HepG2 (cell line): ENCODE results near the gene NSMF. TPM values are rescaled to one million over a fixed set of nuclear protein-coding genes. Genes with fewer than 3 reads are reported as not detected.

Experiments
- ATAC-seq: fragments of 200-7000 bp; cut with Tn5 transposase; 3 replicates; pipeline ENCODE4 v1.9.1; 2020; ENCODE audit warnings: mild to moderate bottlenecking, moderate library complexity
- BruUV-seq: library from RNA; stranded (reverse); fragments of 400-500 nt; replicated peaks from 2 replicates; lab custom pipeline; 2021; lab: Mats Ljungman, UMichigan
- CTCF ChIA-PET: fragments of 300-600 bp; formaldehyde crosslinking; extraction: SDS; loops from one replicate; lab custom pipeline; 2021; ENCODE audit warnings: low total read pairs, inconsistent platforms, low intra/inter-chr PET ratio; lab: Yijun Ruan, JAX
- POLR2A ChIA-PET: fragments of 350-600 bp; sonication (Branson Sonifier 250); formaldehyde crosslinking; loops from one replicate; lab custom pipeline; 2020; ENCODE audit warnings: antibody characterized with exemption, inconsistent platforms; lab: Yijun Ruan, JAX
- DNase-seq: peaks from one replicate; pipeline ENCODE4 v3.0.0-alpha.2; 2015; ENCODE audit warnings: low spot score
- FAIRE-seq: peaks from 3 replicates; lab custom pipeline; 2011; peaks lifted over from hg19 to GRCh38; lab: Jason Lieb, UNC
- H2AFZ ChIP-seq: one replicate; pipeline ENCODE4 v1.6.1; 2011; ENCODE audit warnings: low read length, inconsistent platforms
- H3K27ac ChIP-seq: fragments of 300-600 bp; 3 replicates; pipeline ENCODE4 v1.8.0; 2011; ENCODE audit warnings: mixed run types, mild to moderate bottlenecking, mixed read lengths, low read length, inconsistent platforms; ENCODE audit not compliant: insufficient read depth; ENCODE audit errors: extremely low read length
- H3K27me3 ChIP-seq, 2 experiments: fragments of 200-600 bp in 1 of 2; 2 replicates in 1 of 2; 3 replicates in 1 of 2; pipeline versions ENCODE4 v1.6.0 to v1.8.0; 2011; ENCODE audit warnings: low read length in 2 of 2, mild to moderate bottlenecking in 2 of 2, moderate library complexity in 2 of 2, inconsistent platforms in 1 of 2; ENCODE audit not compliant: insufficient read depth in 2 of 2, control insufficient read depth in 1 of 2
- H3K36me3 ChIP-seq, 2 experiments: fragments of 200-600 bp in 1 of 2; replicated peaks in 1 of 2; 2 replicates in 1 of 2; 3 replicates in 1 of 2; pipeline versions ENCODE4 v1.5.1 to v1.8.0; 2011; ENCODE audit warnings: low read length in 2 of 2, inconsistent platforms in 1 of 2; ENCODE audit not compliant: insufficient read depth in 2 of 2, control insufficient read depth in 1 of 2
- H3K4me1 ChIP-seq: 2 replicates; pipeline ENCODE4 v1.5.1; 2012; ENCODE audit warnings: low read length, inconsistent platforms; ENCODE audit not compliant: insufficient read depth
- H3K4me2 ChIP-seq: 2 replicates; pipeline ENCODE4 v1.6.0; 2011; ENCODE audit warnings: low read depth, low read length, inconsistent platforms
- H3K4me3 ChIP-seq, 3 experiments: fragments of 200-600 bp in 1 of 3; sonication (generic), shearing (Covaris generic) in 1 of 3; replicated peaks in 1 of 3; 2 replicates each; pipeline ENCODE4 v1.5.1; 2011 to 2016; ENCODE audit warnings: low read length in 3 of 3, inconsistent platforms in 2 of 3, low read depth in 2 of 3, mild to moderate bottlenecking in 2 of 3, control low read depth in 1 of 3, mixed read lengths in 1 of 3; ENCODE audit not compliant: insufficient read depth in 1 of 3
- H3K79me2 ChIP-seq: one replicate; pipeline ENCODE4 v1.6.1; 2011; ENCODE audit warnings: low read length, inconsistent platforms; ENCODE audit not compliant: insufficient read depth
- H3K9ac ChIP-seq: 2 replicates; pipeline ENCODE4 v1.6.0; 2011; ENCODE audit warnings: mild to moderate bottlenecking, low read depth, low read length, inconsistent platforms; ENCODE audit not compliant: insufficient read depth
- H3K9me3 ChIP-seq: 2 replicates; pipeline ENCODE4 v1.5.1; 2012; ENCODE audit warnings: mild to moderate bottlenecking, low read length
- H4K20me1 ChIP-seq: 2 replicates; pipeline ENCODE4 v1.6.0; 2011; ENCODE audit warnings: inconsistent platforms, mild to moderate bottlenecking, low read length, moderate library complexity; ENCODE audit not compliant: insufficient read depth
- ARNT ChIP-seq: fragments of 450-650 bp; IDR thresholded peaks from 2 replicates; pipeline ENCODE4 v1.6.1; 2017
- ATF7-NPFF ChIP-seq: sonication (generic); formaldehyde crosslinking; IDR thresholded peaks from 2 replicates; pipeline ENCODE4 v1.8.1; 2023; ENCODE audit warnings: mild to moderate bottlenecking, low read depth, missing genetic modification reagents, moderate library complexity
- CHCHD3 ChIP-seq: sonication (generic); formaldehyde crosslinking; IDR thresholded peaks from 2 replicates; pipeline ENCODE4 v1.8.0; 2022; ENCODE audit warnings: mild to moderate bottlenecking, missing genetic modification reagents, moderate library complexity
- CREB1 ChIP-seq, 2 experiments: fragments of 450-650 bp in 1 of 2; IDR thresholded peaks; 2 replicates each; pipeline ENCODE4 v1.6.1; 2016 to 2017; ENCODE audit warnings: control low read depth in 1 of 2, mild to moderate bottlenecking in 1 of 2, missing compliant biosample characterization in 1 of 2, missing genetic modification characterization in 1 of 2
- DNMT1 ChIP-seq: sonication (generic); formaldehyde crosslinking; IDR thresholded peaks from 2 replicates; pipeline ENCODE4 v1.5.1; 2020; ENCODE audit warnings: mild to moderate bottlenecking, missing genetic modification reagents
- FOXK2 ChIP-seq: fragments of 450-650 bp; IDR thresholded peaks from 2 replicates; pipeline ENCODE4 v1.6.1; 2016
- KAT8 ChIP-seq: IDR thresholded peaks from 2 replicates; pipeline ENCODE4 v1.6.1; 2016; ENCODE audit warnings: missing genetic modification reagents, missing compliant biosample characterization
- PPARG ChIP-seq: conservative IDR thresholded peaks from 2 replicates; pipeline ENCODE4 v1.6.1; 2016; ENCODE audit warnings: missing biosample characterization, missing genetic modification reagents
- RARG ChIP-seq: sonication (generic); formaldehyde crosslinking; IDR thresholded peaks from 2 replicates; pipeline ENCODE4 v1.4.0; 2020; ENCODE audit warnings: low read depth, mild to moderate bottlenecking, missing genetic modification reagents
- SNAPC2 ChIP-seq: sonication (generic); formaldehyde crosslinking; IDR thresholded peaks from 2 replicates; pipeline ENCODE4 v1.8.1; 2022; ENCODE audit warnings: mild to moderate bottlenecking, missing genetic modification reagents
- SRSF4 ChIP-seq: fragments of 200-400 bp; formaldehyde crosslinking; IDR thresholded peaks from one replicate; pipeline ENCODE4 v1.6.1; 2018; ENCODE audit warnings: mild to moderate bottlenecking, low read depth, low read length, moderate library complexity; ENCODE audit not compliant: poor library complexity, severe bottlenecking
- ZBTB3 ChIP-seq: sonication (generic); formaldehyde crosslinking; IDR thresholded peaks from 2 replicates; pipeline ENCODE4 v1.4.0; 2020; ENCODE audit warnings: low read depth, mild to moderate bottlenecking, moderate library complexity, missing genetic modification reagents, borderline replicate concordance
- ZBTB7A ChIP-seq: sonication (generic); formaldehyde crosslinking; IDR thresholded peaks from 2 replicates; pipeline ENCODE4 v1.8.0; 2022; ENCODE audit warnings: mild to moderate bottlenecking, missing genetic modification reagents
- ZFP36L2 ChIP-seq: sonication (generic); formaldehyde crosslinking; IDR thresholded peaks from 2 replicates; pipeline ENCODE4 v1.4.0; 2020; ENCODE audit warnings: missing genetic modification reagents
- ZFP82 ChIP-seq: sonication (generic); formaldehyde crosslinking; IDR thresholded peaks from 2 replicates; pipeline ENCODE4 v1.5.1; 2020; ENCODE audit warnings: mild to moderate bottlenecking, missing genetic modification reagents, borderline replicate concordance
- ZNF12 ChIP-seq: sonication (generic); formaldehyde crosslinking; IDR thresholded peaks from 2 replicates; pipeline ENCODE4 v1.5.0; 2020; ENCODE audit warnings: missing genetic modification reagents
- ZNF34 ChIP-seq: sonication (generic); formaldehyde crosslinking; IDR thresholded peaks from 2 replicates; pipeline ENCODE4 v1.4.0; 2020; ENCODE audit warnings: mild to moderate bottlenecking, missing genetic modification reagents, borderline replicate concordance
- ZNF382 ChIP-seq: sonication (generic); formaldehyde crosslinking; IDR thresholded peaks from 2 replicates; pipeline ENCODE4 v1.5.0; 2020; ENCODE audit warnings: missing genetic modification reagents, mild to moderate bottlenecking, borderline replicate concordance
- ZNF607 ChIP-seq: sonication (generic); formaldehyde crosslinking; IDR thresholded peaks from 2 replicates; pipeline ENCODE4 v1.5.1; 2020; ENCODE audit warnings: missing genetic modification reagents, mild to moderate bottlenecking, borderline replicate concordance
- ZNF670 ChIP-seq: sonication (generic); formaldehyde crosslinking; IDR thresholded peaks from 2 replicates; pipeline ENCODE4 v1.8.0; 2022; ENCODE audit warnings: mild to moderate bottlenecking, missing genetic modification reagents, borderline replicate concordance
- ZNF7 ChIP-seq: IDR thresholded peaks from 2 replicates; pipeline ENCODE4 v1.6.1; 2016; ENCODE audit warnings: missing biosample characterization, missing genetic modification reagents
- ZNF879 ChIP-seq: sonication (generic); formaldehyde crosslinking; IDR thresholded peaks from 2 replicates; pipeline ENCODE4 v1.8.1; 2023; ENCODE audit warnings: missing genetic modification reagents
- WGBS: methylation state at CpG from one replicate; pipeline ENCODE4 v1.1.6; 2017; ENCODE audit warnings: low lambda C conversion rate; 5-methylcytosine and 5-hydroxymethylcytosine counted together
- in situ Hi-C: cut with HindIII; loops from 2 replicates; pipeline ENCODE4 v1.10.0; 2017; ENCODE audit warnings: low pct_unique_long_range_greater_than_20kb; ENCODE audit not compliant: extremely low pct_ligation_motif_present
- intact Hi-C: fragments of 100-400 bp; cut with micrococcal nuclease; formaldehyde crosslinking; loops from one replicate; pipeline ENCODE4 v1.10.0; 2022; ENCODE audit not compliant: unreplicated experiment
- polyA plus RNA-seq, 8 experiments: library from polyadenylated mRNA; depleted of rRNA in 3 of 8; stranded (reverse) in 7 of 8; unstranded in 1 of 8; fragments of >200 nt; fragmentation: Illumina TruSeq in 4 of 8; extraction: Trizol in 4 of 8; gene quantifications; 2 replicates each; pipeline versions ENCODE4 v1.2.1 to v1.2.3, GENCODE V29; 2011 to 2016; ENCODE audit warnings: low read depth in 4 of 8, missing spikeins in 1 of 8, mixed read lengths in 1 of 8; ENCODE audit not compliant: insufficient read depth in 1 of 8
- total RNA-seq, 5 experiments: library from RNA; depleted of rRNA; stranded (reverse); fragments of >200 nt; fragmentation: Illumina TruSeq; extraction: Trizol; gene quantifications; 2 replicates each; pipeline ENCODE4 v1.2.3, GENCODE V29; 2016; ENCODE audit warnings: low read depth in 1 of 5
- TF ChIP-seq, protein P1 (sequence below): IDR thresholded peaks from 2 replicates; pipeline ENCODE4 v1.6.1; 2016; ENCODE audit warnings: missing genetic modification reagents, missing compliant biosample characterization
- TF ChIP-seq, protein P2 (sequence below): sonication (generic); formaldehyde crosslinking; IDR thresholded peaks from 2 replicates; pipeline ENCODE4 v1.4.0; 2020; ENCODE audit warnings: mild to moderate bottlenecking, missing genetic modification reagents

NSMF gene
- total and polyA plus RNA-seq, 2 of the 13 experiments (the other 11 are each of a cell fraction or from before 2014, with no cell fraction given): 44.3 to 183 TPM

- H3K79me2 ChIP-seq: peaks cover 31% of the 10 kb centered on the region
- no CpG with 5 or more reads among the region's 24 CpGs for WGBS
- peak overlapping the region; percentile 99 for H3K27ac ChIP-seq
- ChIA-PET CTCF (no interaction called here), POLR2A (interaction anchor here (0.6 to 1.3 kb wide), 7 partner anchors 9 to 177 kb away, joined by 3 to 9 read pairs (median 4); partner anchors contain the start of genes ENTPD8 and TOR4A)
- peak overlapping the region; percentile 70 for H3K9ac ChIP-seq
- peaks cover 12 to 45% of the 10 kb centered on the region in 2 experiments for H3K36me3 ChIP-seq
- no peaks in the 10 kb centered on the region for H3K27me3 ChIP-seq
- no TSS peak for BruUV-seq
- peaks cover 64% of the 10 kb centered on the region for H3K4me1 ChIP-seq
- peaks cover 14% of the 10 kb centered on the region; the same call in 1 of the 2 replicates for H4K20me1 ChIP-seq
- DNase-seq (no peak), FAIRE-seq (no peak), ATAC-seq (peak; percentile 47)
- H2AFZ ChIP-seq: no peak overlapping the region
- intact Hi-C loops (no loop called here), in situ Hi-C loops (no loop called here)
- no peaks in the 10 kb centered on the region for H3K9me3 ChIP-seq
- peak overlapping the region; percentile 96 for H3K4me2 ChIP-seq
- H3K4me3 ChIP-seq: peak overlapping the region in 2 of 3 experiments; percentile 32 to 95; a peak in 4 of 6 replicates
- TF ChIP-seq ZNF879 (0 out of 2 replicates have a peak, but pooled peaks have one; percentile 1), ZFP82 (CRISPR knock-in tag) (0 out of 2 replicates have a peak, but pooled peaks have one; percentile 78), PPARG (no peak), ZFP36L2 (no peak), ZBTB3 (CRISPR knock-in tag) (0 out of 2 replicates have a peak, but pooled peaks have one; percentile 38), ARNT (no peak), CHCHD3 (CRISPR knock-in tag) (0 out of 2 replicates have a peak, but pooled peaks have one; percentile 51), ZNF34 (0 out of 2 replicates have a peak, but pooled peaks have one; percentile 10), SRSF4 (no peak), FOXK2 (no peak), KAT8 (CRISPR knock-in tag) (no peak), ATF7-NPFF (peak; percentile 18; the same call in 1 of the 2 replicates), CREB1 (IDR thresholded peaks at IDR 0.05) (no peak), CREB1 (CRISPR knock-in tag; IDR thresholded peaks at IDR 0.05) (no peak), SNAPC2 (no peak), ZNF607 (no peak), RARG (CRISPR knock-in tag) (no peak), ZNF12 (0 out of 2 replicates have a peak, but pooled peaks have one; percentile 49), ZNF382 (CRISPR knock-in tag) (no peak), ZNF7 (CRISPR knock-in tag) (peak; percentile 13; the same call in 1 of the 2 replicates), ZNF670 (CRISPR knock-in tag) (peak; percentile 54; the same call in 1 of the 2 replicates), ZBTB7A (CRISPR knock-in tag) (peak; percentile 21; the same call in 1 of the 2 replicates), DNMT1 (CRISPR knock-in tag) (0 out of 2 replicates have a peak, but pooled peaks have one; percentile 2)
- TF ChIP-seq, protein P1, sequence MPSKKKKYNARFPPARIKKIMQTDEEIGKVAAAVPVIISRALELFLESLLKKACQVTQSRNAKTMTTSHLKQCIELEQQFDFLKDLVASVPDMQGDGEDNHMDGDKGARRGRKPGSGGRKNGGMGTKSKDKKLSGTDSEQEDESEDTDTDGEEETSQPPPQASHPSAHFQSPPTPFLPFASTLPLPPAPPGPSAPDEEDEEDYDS: no peak
- TF ChIP-seq, protein P2, sequence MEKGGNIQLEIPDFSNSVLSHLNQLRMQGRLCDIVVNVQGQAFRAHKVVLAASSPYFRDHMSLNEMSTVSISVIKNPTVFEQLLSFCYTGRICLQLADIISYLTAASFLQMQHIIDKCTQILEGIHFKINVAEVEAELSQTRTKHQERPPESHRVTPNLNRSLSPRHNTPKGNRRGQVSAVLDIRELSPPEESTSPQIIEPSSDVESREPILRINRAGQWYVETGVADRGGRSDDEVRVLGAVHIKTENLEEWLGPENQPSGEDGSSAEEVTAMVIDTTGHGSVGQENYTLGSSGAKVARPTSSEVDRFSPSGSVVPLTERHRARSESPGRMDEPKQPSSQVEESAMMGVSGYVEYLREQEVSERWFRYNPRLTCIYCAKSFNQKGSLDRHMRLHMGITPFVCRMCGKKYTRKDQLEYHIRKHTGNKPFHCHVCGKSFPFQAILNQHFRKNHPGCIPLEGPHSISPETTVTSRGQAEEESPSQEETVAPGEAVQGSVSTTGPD (CRISPR knock-in tag): 0 out of 2 replicates have a peak, but pooled peaks have one; percentile 1
These were observed 5.0 kb downstream of the NSMF start for GRCh38 chr9:137454145-137454596.
